ENCODE data around the gene GPHN. TPM values are rescaled to one million over a fixed set of nuclear protein-coding genes. Genes with fewer than 3 reads are reported as not detected.

Gene GPHN
- total RNA-seq, 1 experiment from 2014 or later: 11.3 TPM

DNA sequence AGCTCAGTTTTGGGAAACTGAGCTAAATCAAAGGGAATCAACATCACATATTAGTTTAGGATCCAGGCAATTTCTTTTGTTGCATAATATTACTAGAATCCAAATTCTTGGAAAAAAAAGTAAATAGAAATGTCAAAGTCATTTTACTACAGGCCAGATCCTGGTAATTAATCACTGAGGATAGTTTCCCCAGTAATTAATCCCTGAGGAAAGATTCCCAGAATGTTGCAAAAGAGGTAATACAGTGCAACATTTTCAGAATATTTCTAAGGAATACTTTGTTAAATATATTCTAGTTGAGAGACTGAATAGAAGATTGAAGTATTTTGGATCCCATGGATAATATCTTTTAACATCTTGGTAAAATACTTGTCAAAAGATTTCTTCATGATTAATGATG is 474.3 kb downstream of the GPHN start:
- H3K27ac Mint-ChIP-seq (ENCODE audit: unreplicated experiment): no peak overlapping the region
- POLR2A ChIA-PET: no interaction called here
- no peaks in the 10 kb centered on the region for H3K36me3 ChIP-seq (ENCODE audit: control insufficient read depth, insufficient read depth, low read length)
- intact Hi-C loops (cut with micrococcal nuclease; ENCODE audit: unreplicated experiment): no loop called here
- BruUV-seq (replicated peaks): no TSS peak
- no peaks in the 10 kb centered on the region for H3K4me1 Mint-ChIP-seq (ENCODE audit: low read depth, unreplicated experiment)
- H3K9me3 ChIP-seq: no peaks in the 10 kb centered on the region
- H3K4me1 ChIP-seq: no peaks in the 10 kb centered on the region
- no peaks in the 10 kb centered on the region for H3K27me3 Mint-ChIP-seq (ENCODE audit: insufficient read depth, unreplicated experiment)
- H3K9me3 Mint-ChIP-seq (ENCODE audit: unreplicated experiment): no peaks in the 10 kb centered on the region
- TF ChIP-seq, protein P1, sequence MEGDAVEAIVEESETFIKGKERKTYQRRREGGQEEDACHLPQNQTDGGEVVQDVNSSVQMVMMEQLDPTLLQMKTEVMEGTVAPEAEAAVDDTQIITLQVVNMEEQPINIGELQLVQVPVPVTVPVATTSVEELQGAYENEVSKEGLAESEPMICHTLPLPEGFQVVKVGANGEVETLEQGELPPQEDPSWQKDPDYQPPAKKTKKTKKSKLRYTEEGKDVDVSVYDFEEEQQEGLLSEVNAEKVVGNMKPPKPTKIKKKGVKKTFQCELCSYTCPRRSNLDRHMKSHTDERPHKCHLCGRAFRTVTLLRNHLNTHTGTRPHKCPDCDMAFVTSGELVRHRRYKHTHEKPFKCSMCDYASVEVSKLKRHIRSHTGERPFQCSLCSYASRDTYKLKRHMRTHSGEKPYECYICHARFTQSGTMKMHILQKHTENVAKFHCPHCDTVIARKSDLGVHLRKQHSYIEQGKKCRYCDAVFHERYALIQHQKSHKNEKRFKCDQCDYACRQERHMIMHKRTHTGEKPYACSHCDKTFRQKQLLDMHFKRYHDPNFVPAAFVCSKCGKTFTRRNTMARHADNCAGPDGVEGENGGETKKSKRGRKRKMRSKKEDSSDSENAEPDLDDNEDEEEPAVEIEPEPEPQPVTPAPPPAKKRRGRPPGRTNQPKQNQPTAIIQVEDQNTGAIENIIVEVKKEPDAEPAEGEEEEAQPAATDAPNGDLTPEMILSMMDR (IDR thresholded peaks at IDR 0.05; ENCODE audit: insufficient read depth in 1 of 2, low read depth in 1 of 2, low read length in 1 of 2, severe bottlenecking in 1 of 2, unreplicated experiment in 1 of 2): no peak
- no peaks in the 10 kb centered on the region for H3K27me3 ChIP-seq (replicated peaks; ENCODE audit: control insufficient read depth, insufficient read depth, low read length)
- DNase-seq: no peak
- CTCF ChIA-PET: no interaction called here
- H3K4me3 ChIP-seq (ENCODE audit: low read depth, low read length): no peak overlapping the region
- no peak overlapping the region for H3K4me3 Mint-ChIP-seq (ENCODE audit: unreplicated experiment)
- no peaks in the 10 kb centered on the region for H3K36me3 Mint-ChIP-seq (ENCODE audit: insufficient read depth, unreplicated experiment)

DNA sequence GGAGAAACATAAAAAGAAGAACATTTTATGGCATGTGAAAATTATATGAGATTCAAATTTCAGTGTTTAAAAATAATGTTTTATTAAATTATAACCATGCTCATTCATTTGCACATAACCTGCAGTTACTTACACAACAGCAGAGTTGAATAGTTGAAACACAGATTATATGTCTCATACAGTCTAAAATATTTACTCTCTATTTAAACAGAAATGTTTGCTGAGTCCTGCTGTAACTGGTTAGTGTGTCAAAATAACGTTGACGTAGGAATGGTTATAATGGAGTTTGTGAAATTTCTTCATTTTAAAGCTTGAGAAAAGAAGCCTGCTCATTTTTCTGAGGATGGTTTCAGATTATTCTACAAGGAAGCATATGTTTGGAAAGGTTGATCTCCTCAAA is 484.8 kb downstream of the GPHN start:
- no peak for DNase-seq
- TF ChIP-seq, protein P1 (IDR thresholded peaks at IDR 0.05; ENCODE audit: insufficient read depth in 1 of 2, low read depth in 1 of 2, low read length in 1 of 2, severe bottlenecking in 1 of 2, unreplicated experiment in 1 of 2): no peak
- H3K9me3 Mint-ChIP-seq (ENCODE audit: unreplicated experiment): no peaks in the 10 kb centered on the region
- H3K4me3 Mint-ChIP-seq (ENCODE audit: unreplicated experiment): no peak overlapping the region
- ChIA-PET CTCF (no interaction called here), POLR2A (no interaction called here)
- H3K4me3 ChIP-seq (ENCODE audit: low read depth, low read length): no peak overlapping the region
- H3K36me3 Mint-ChIP-seq (ENCODE audit: insufficient read depth, unreplicated experiment): no peaks in the 10 kb centered on the region
- H3K4me1 ChIP-seq: no peaks in the 10 kb centered on the region
- H3K27me3 Mint-ChIP-seq (ENCODE audit: insufficient read depth, unreplicated experiment): no peaks in the 10 kb centered on the region
- no peaks in the 10 kb centered on the region for H3K9me3 ChIP-seq
- H3K27ac Mint-ChIP-seq (ENCODE audit: unreplicated experiment): no peak overlapping the region
- no peaks in the 10 kb centered on the region for H3K27me3 ChIP-seq (replicated peaks; ENCODE audit: control insufficient read depth, insufficient read depth, low read length)
- intact Hi-C loops (cut with micrococcal nuclease; ENCODE audit: unreplicated experiment): no loop called here
- no peaks in the 10 kb centered on the region for H3K36me3 ChIP-seq (ENCODE audit: control insufficient read depth, insufficient read depth, low read length)
- no TSS peak for BruUV-seq (replicated peaks)
- peaks cover 5% of the 10 kb centered on the region for H3K4me1 Mint-ChIP-seq (ENCODE audit: low read depth, unreplicated experiment)

DNA sequence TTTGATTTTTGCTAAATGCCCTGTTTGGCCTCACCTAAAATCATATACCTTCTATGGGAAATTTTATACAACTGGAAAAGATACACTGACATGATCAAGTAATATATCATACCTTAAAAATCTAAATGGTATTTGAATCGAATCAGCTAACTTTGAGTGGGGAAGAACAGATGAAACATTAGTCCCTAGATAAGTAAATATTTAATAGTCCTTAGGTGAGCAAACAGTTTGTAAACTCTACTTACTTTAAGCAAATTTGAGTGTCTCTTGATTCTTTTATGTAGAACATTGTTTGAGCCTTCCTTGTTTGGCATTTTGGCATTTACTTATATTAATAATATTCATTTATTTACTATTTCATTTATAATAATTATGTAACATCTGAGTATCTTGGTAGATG is 485.6 kb downstream of the GPHN start:
- Histone ChIP-seq H3K36me3 (ENCODE audit: control insufficient read depth, insufficient read depth, low read length) (no peaks in the 10 kb centered on the region), H3K4me3 (ENCODE audit: low read depth, low read length) (no peak overlapping the region), H3K27me3 (replicated peaks; ENCODE audit: control insufficient read depth, insufficient read depth, low read length) (no peaks in the 10 kb centered on the region), H3K9me3 (no peaks in the 10 kb centered on the region), H3K4me1 (no peaks in the 10 kb centered on the region)
- TF ChIP-seq, protein P1 (IDR thresholded peaks at IDR 0.05; ENCODE audit: insufficient read depth in 1 of 2, low read depth in 1 of 2, low read length in 1 of 2, severe bottlenecking in 1 of 2, unreplicated experiment in 1 of 2): no peak
- Mint-ChIP-seq H3K4me1 (ENCODE audit: low read depth, unreplicated experiment) (peaks cover 5% of the 10 kb centered on the region), H3K9me3 (ENCODE audit: unreplicated experiment) (no peaks in the 10 kb centered on the region), H3K36me3 (ENCODE audit: insufficient read depth, unreplicated experiment) (no peaks in the 10 kb centered on the region), H3K27ac (ENCODE audit: unreplicated experiment) (no peak overlapping the region), H3K27me3 (ENCODE audit: insufficient read depth, unreplicated experiment) (no peaks in the 10 kb centered on the region), H3K4me3 (ENCODE audit: unreplicated experiment) (no peak overlapping the region)
- POLR2A ChIA-PET: no interaction called here
- DNase-seq: no peak
- CTCF ChIA-PET: no interaction called here
- BruUV-seq (replicated peaks): no TSS peak
- intact Hi-C loops (cut with micrococcal nuclease; ENCODE audit: unreplicated experiment): no loop called here
